PC-9 (cell line): ENCODE data around the gene ERC1. TPM values are rescaled to one million over a fixed set of nuclear protein-coding genes. Genes with fewer than 3 reads are reported as not detected.

Experiments
- BruUV-seq: library from RNA; stranded (reverse); fragments of 400-500 nt; replicated peaks from 2 replicates; lab custom pipeline; 2021; lab: Mats Ljungman, UMichigan
- CTCF ChIA-PET: fragments of 300-600 bp; sonication (Branson Sonifier 250); formaldehyde crosslinking; loops from one replicate; lab custom pipeline; 2022; ENCODE audit warnings: antibody characterized with exemption; lab: Charles Lee
- POLR2A ChIA-PET: fragments of 300-600 bp; sonication (Branson Sonifier 250); formaldehyde crosslinking; loops from one replicate; lab custom pipeline; 2022; ENCODE audit warnings: antibody characterized with exemption; ENCODE audit not compliant: unreplicated experiment; lab: Charles Lee
- DNase-seq, 2 experiments: peaks; one replicate each; pipeline versions ENCODE4 v3.0.0 to v3.0.0-alpha.2; 2015 to 2022; ENCODE audit warnings: mixed read lengths in 1 of 2
- H2AFZ ChIP-seq: fragments of 200-600 bp; sonication (generic); 2 replicates; pipeline ENCODE4 v1.8.1; 2017; ENCODE audit warnings: antibody characterized with exemption
- H3F3A ChIP-seq: fragments of 200-600 bp; sonication (generic); 2 replicates; pipeline ENCODE4 v1.8.1; 2017; ENCODE audit warnings: antibody characterized with exemption, mild to moderate bottlenecking, low read depth; ENCODE audit not compliant: insufficient read depth
- H3K27ac ChIP-seq: fragments of 200-600 bp; sonication (generic); 2 replicates; pipeline ENCODE4 v1.6.1; 2016; ENCODE audit warnings: mixed run types
- H3K27me3 ChIP-seq: fragments of 200-600 bp; sonication (generic); 2 replicates; pipeline ENCODE4 v1.6.1; 2016; ENCODE audit warnings: low read depth, mixed run types; ENCODE audit not compliant: insufficient read depth
- H3K36me3 ChIP-seq: fragments of 200-600 bp; sonication (generic); 2 replicates; pipeline ENCODE4 v1.6.1; 2016; ENCODE audit warnings: low read depth, mixed run types
- H3K4me1 ChIP-seq: fragments of 200-600 bp; sonication (generic); replicated peaks from 2 replicates; pipeline ENCODE4 v1.6.1; 2016; ENCODE audit warnings: mixed run types; ENCODE audit not compliant: insufficient read depth
- H3K4me2 ChIP-seq: fragments of 200-600 bp; sonication (generic); 2 replicates; pipeline ENCODE4 v1.6.1; 2017; ENCODE audit warnings: mixed run types
- H3K4me3 ChIP-seq: fragments of 200-600 bp; sonication (generic); 2 replicates; pipeline ENCODE4 v1.6.1; 2016; ENCODE audit warnings: mixed run types
- H3K79me2 ChIP-seq: fragments of 200-600 bp; sonication (generic); 2 replicates; pipeline ENCODE4 v1.6.1; 2017; ENCODE audit warnings: low read depth, mixed run types
- H3K9me2 ChIP-seq: fragments of 200-600 bp; sonication (generic); 2 replicates; pipeline ENCODE4 v1.8.1; 2017; ENCODE audit warnings: mild to moderate bottlenecking; ENCODE audit not compliant: insufficient read depth
- H3K9me3 ChIP-seq: fragments of 200-600 bp; sonication (generic); 2 replicates; pipeline ENCODE4 v1.8.1; 2016; ENCODE audit warnings: low read depth; ENCODE audit not compliant: insufficient read depth
- H4K20me1 ChIP-seq: fragments of 200-600 bp; sonication (generic); 2 replicates; pipeline ENCODE4 v1.8.1; 2017; ENCODE audit not compliant: insufficient read depth
- EZH2 ChIP-seq: fragments of 200-600 bp; sonication (generic); IDR thresholded peaks from 2 replicates; pipeline ENCODE4 v1.8.0; 2017; ENCODE audit warnings: antibody characterized with exemption, low read depth
- intact Hi-C: fragments of 100-400 bp; cut with micrococcal nuclease; formaldehyde crosslinking; loops from one replicate; pipeline ENCODE4 v1.10.0; 2022; ENCODE audit not compliant: unreplicated experiment
- total RNA-seq: library from RNA; stranded (reverse); gene quantifications from 2 replicates; pipeline ENCODE4 v1.2.3, GENCODE V29; 2021
- TF ChIP-seq, protein P1 (sequence below): fragments of 200-600 bp; sonication (generic); conservative IDR thresholded peaks from 2 replicates; pipeline ENCODE4 v1.6.1; 2017; ENCODE audit warnings: mixed run types, antibody characterized with exemption, mild to moderate bottlenecking, moderate library complexity

Gene ERC1
- total RNA-seq, 1 experiment from 2014 or later: 52.0 TPM

- Histone ChIP-seq H3K4me2 (no peak overlapping the region), H3K4me3 (no peak overlapping the region), H3F3A (0 out of 2 replicates have a peak, but pooled peaks cover 3% of the 10 kb centered on the region), H4K20me1 (no peaks in the 10 kb centered on the region), H3K36me3 (no peaks in the 10 kb centered on the region), H3K4me1 (peaks cover 9% of the 10 kb centered on the region), H3K27ac (no peak overlapping the region), H3K79me2 (no peaks in the 10 kb centered on the region), H3K9me2 (no peaks in the 10 kb centered on the region), H3K27me3 (no peaks in the 10 kb centered on the region), H2AFZ (no peak overlapping the region), H3K9me3 (no peaks in the 10 kb centered on the region)
- intact Hi-C loops: no loop called here
- peak in 1 of 2 experiments; percentile 12 for DNase-seq
- TF ChIP-seq EZH2: no peak
- TF ChIP-seq, protein P1, sequence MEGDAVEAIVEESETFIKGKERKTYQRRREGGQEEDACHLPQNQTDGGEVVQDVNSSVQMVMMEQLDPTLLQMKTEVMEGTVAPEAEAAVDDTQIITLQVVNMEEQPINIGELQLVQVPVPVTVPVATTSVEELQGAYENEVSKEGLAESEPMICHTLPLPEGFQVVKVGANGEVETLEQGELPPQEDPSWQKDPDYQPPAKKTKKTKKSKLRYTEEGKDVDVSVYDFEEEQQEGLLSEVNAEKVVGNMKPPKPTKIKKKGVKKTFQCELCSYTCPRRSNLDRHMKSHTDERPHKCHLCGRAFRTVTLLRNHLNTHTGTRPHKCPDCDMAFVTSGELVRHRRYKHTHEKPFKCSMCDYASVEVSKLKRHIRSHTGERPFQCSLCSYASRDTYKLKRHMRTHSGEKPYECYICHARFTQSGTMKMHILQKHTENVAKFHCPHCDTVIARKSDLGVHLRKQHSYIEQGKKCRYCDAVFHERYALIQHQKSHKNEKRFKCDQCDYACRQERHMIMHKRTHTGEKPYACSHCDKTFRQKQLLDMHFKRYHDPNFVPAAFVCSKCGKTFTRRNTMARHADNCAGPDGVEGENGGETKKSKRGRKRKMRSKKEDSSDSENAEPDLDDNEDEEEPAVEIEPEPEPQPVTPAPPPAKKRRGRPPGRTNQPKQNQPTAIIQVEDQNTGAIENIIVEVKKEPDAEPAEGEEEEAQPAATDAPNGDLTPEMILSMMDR: no peak
- BruUV-seq: no TSS peak
- ChIA-PET CTCF (no interaction called here), POLR2A (no interaction called here)
Observed at GRCh38 chr12:976644-977043, 14.4 kb upstream of the ERC1 start.

GRCh38 chr12:977156-977555, 13.9 kb upstream of the ERC1 start:
- no peak for TF ChIP-seq EZH2
- TF ChIP-seq, protein P1: no peak
- no peaks in the 10 kb centered on the region for H3K27me3 ChIP-seq
- no peak overlapping the region for H2AFZ ChIP-seq
- H3K4me2 ChIP-seq: no peak overlapping the region
- no peaks in the 10 kb centered on the region for H4K20me1 ChIP-seq
- ChIA-PET CTCF (no interaction called here), POLR2A (no interaction called here)
- no TSS peak for BruUV-seq
- H3K4me3 ChIP-seq: no peak overlapping the region
- H3K36me3 ChIP-seq: no peaks in the 10 kb centered on the region
- H3K27ac ChIP-seq: no peak overlapping the region
- H3F3A ChIP-seq: 0 out of 2 replicates have a peak, but pooled peaks cover 8% of the 10 kb centered on the region
- no peaks in the 10 kb centered on the region for H3K79me2 ChIP-seq
- no peak for DNase-seq
- H3K4me1 ChIP-seq: peaks cover 9% of the 10 kb centered on the region
- H3K9me2 ChIP-seq: no peaks in the 10 kb centered on the region
- no peaks in the 10 kb centered on the region for H3K9me3 ChIP-seq
- intact Hi-C loops: no loop called here

- H3K4me3 ChIP-seq: no peak overlapping the region
- no peaks in the 10 kb centered on the region for H3K79me2 ChIP-seq
- 0 out of 2 replicates have a peak, but pooled peaks cover 12% of the 10 kb centered on the region for H3F3A ChIP-seq
- H2AFZ ChIP-seq: no peak overlapping the region
- no peaks in the 10 kb centered on the region for H3K9me2 ChIP-seq
- no peak overlapping the region for H3K27ac ChIP-seq
- TF ChIP-seq, protein P1: no peak
- TF ChIP-seq EZH2: no peak
- H3K4me1 ChIP-seq: peaks cover 9% of the 10 kb centered on the region
- intact Hi-C loops: no loop called here
- no TSS peak for BruUV-seq
- no peaks in the 10 kb centered on the region for H3K9me3 ChIP-seq
- H3K36me3 ChIP-seq: no peaks in the 10 kb centered on the region
- H3K4me2 ChIP-seq: no peak overlapping the region
- POLR2A ChIA-PET: no interaction called here
- DNase-seq: no peak
- no peaks in the 10 kb centered on the region for H4K20me1 ChIP-seq
- H3K27me3 ChIP-seq: no peaks in the 10 kb centered on the region
- CTCF ChIA-PET: no interaction called here
Observed at GRCh38 chr12:979349-979748, 11.7 kb upstream of the ERC1 start.
